GM12864 (cell line): ENCODE results near the gene GGNBP2.

Experiments used
- DNase-seq: peaks from one replicate; pipeline ENCODE4 v3.0.0-alpha.2; 2011; ENCODE audit warnings: low read depth
- H3K4me3 ChIP-seq: 2 replicates; pipeline ENCODE4 v1.5.1; 2011; ENCODE audit warnings: mild to moderate bottlenecking, low read depth, low read length, control low read depth
- CTCF ChIP-seq: IDR thresholded peaks from 2 replicates; pipeline ENCODE4 v1.5.1; 2011; ENCODE audit warnings: low read depth, mild to moderate bottlenecking, moderate library complexity, low read length, control low read depth, inconsistent platforms; ENCODE audit errors: missing control alignments

GGNBP2 gene

GRCh38 chr17:36529121-36529520 lies 15.6 kb upstream of the GGNBP2 start:
- H3K4me3 ChIP-seq: no peak overlapping the region
- DNase-seq: no peak
- no peak for TF ChIP-seq CTCF

- no peak for DNase-seq
- no peak overlapping the region for H3K4me3 ChIP-seq
- no peak for TF ChIP-seq CTCF
Observed at GRCh38 chr17:36532435-36532975, 12.2 kb upstream of the GGNBP2 start.

- DNase-seq: no peak
- peak; percentile 80 for TF ChIP-seq CTCF
- H3K4me3 ChIP-seq: peak overlapping the region; percentile 56
Observed at GRCh38 chr17:36533935-36534839, 10.5 kb upstream of the GGNBP2 start.

- DNase-seq: peak; percentile 72
- H3K4me3 ChIP-seq: peak within 1 kb of the TSS; percentile 56
- TF ChIP-seq CTCF: no peak
Observed at GRCh38 chr17:36534840-36535668, 9.7 kb upstream of the GGNBP2 start, which contains the start of the genes MYO19 and PIGW. Gene MYO19, minus strand, starts transcription at chr17:36534868. Its CDS starts 2,330 bp downstream, at chr17:36532538. Gene PIGW, plus strand, starts transcription at chr17:36534987. Its CDS starts 2,115 bp downstream, at chr17:36537102.

GRCh38 chr17:36535669-36536081 lies 9.0 kb upstream of the GGNBP2 start:
- DNase-seq: no peak
- peak overlapping the region; percentile 56 for H3K4me3 ChIP-seq
- no peak for TF ChIP-seq CTCF

- no peak for DNase-seq
Observed at GRCh38 chr17:36540696-36541095, 4.0 kb upstream of the GGNBP2 start.

More at GRCh38 chr17:36540696-36541095, 4.0 kb upstream of the GGNBP2 start:
- no peak overlapping the region for H3K4me3 ChIP-seq
- no peak for TF ChIP-seq CTCF
